Measurements from ENCODE around the gene CKMT2.

GRCh38 chr5:81234299-81234698 is 1.2 kb downstream of the CKMT2 start:
- no peak for TF ChIP-seq EZH2phosphoT487 (IDR thresholded peaks at IDR 0.05; ENCODE audit: insufficient read depth, low read depth)
- TF ChIP-seq EZH2 (IDR thresholded peaks at IDR 0.05; ENCODE audit: insufficient read depth, poor library complexity, severe bottlenecking) = no peak

Data from GM23248 (cell line).